WTC11 (cell line): ENCODE measurements around the gene IRX2.

ENCODE experiments used
- ATF3 ChIP-seq: sonication (generic); formaldehyde crosslinking; conservative IDR thresholded peaks from 2 replicates; pipeline ENCODE4 v1.8.1; 2022; ENCODE audit warnings: mild to moderate bottlenecking, missing genetic modification reagents
- CBFB ChIP-seq: sonication (generic); formaldehyde crosslinking; IDR thresholded peaks from 2 replicates; pipeline ENCODE4 v1.8.1; 2022; ENCODE audit warnings: mild to moderate bottlenecking, low read depth, missing genetic modification reagents
- CTCF ChIP-seq: fragments of 200-600 bp; IDR thresholded peaks from 2 replicates; pipeline ENCODE4 v1.8.0; 2022; ENCODE audit warnings: antibody characterized with exemption
- HMGXB4 ChIP-seq: sonication (generic); formaldehyde crosslinking; IDR thresholded peaks from 2 replicates; pipeline ENCODE4 v1.8.1; 2023; ENCODE audit warnings: mild to moderate bottlenecking, moderate library complexity, missing genetic modification reagents
- JUN ChIP-seq: sonication (generic); formaldehyde crosslinking; IDR thresholded peaks from 2 replicates; pipeline ENCODE4 v1.8.0; 2023; ENCODE audit warnings: mild to moderate bottlenecking, missing genetic modification reagents
- MLX ChIP-seq: sonication (generic); formaldehyde crosslinking; IDR thresholded peaks from 2 replicates; pipeline ENCODE4 v1.8.1; 2023; ENCODE audit warnings: mild to moderate bottlenecking, missing genetic modification reagents, moderate library complexity
- TCF7 ChIP-seq: sonication (generic); formaldehyde crosslinking; IDR thresholded peaks from 2 replicates; pipeline ENCODE4 v1.8.0; 2022; ENCODE audit warnings: mild to moderate bottlenecking, low read depth, missing genetic modification reagents, moderate library complexity
- TEAD4 ChIP-seq: sonication (generic); formaldehyde crosslinking; IDR thresholded peaks from 2 replicates; pipeline ENCODE4 v1.8.0; 2022; ENCODE audit warnings: mild to moderate bottlenecking, missing genetic modification reagents
- ZBTB43 ChIP-seq: sonication (generic); formaldehyde crosslinking; IDR thresholded peaks from 2 replicates; pipeline ENCODE4 v1.8.1; 2023; ENCODE audit warnings: mild to moderate bottlenecking, missing genetic modification reagents
- ZNF121 ChIP-seq: sonication (generic); formaldehyde crosslinking; IDR thresholded peaks from 2 replicates; pipeline ENCODE4 v1.8.0; 2023; ENCODE audit warnings: missing genetic modification reagents
- ZNF263 ChIP-seq: sonication (generic); formaldehyde crosslinking; IDR thresholded peaks from 2 replicates; pipeline ENCODE4 v1.8.1; 2022; ENCODE audit warnings: low read depth, mild to moderate bottlenecking, moderate library complexity, missing genetic modification reagents
- ZNF317 ChIP-seq: sonication (generic); formaldehyde crosslinking; IDR thresholded peaks from 2 replicates; pipeline ENCODE4 v1.8.1; 2023; ENCODE audit warnings: low read depth, mild to moderate bottlenecking, moderate library complexity, missing genetic modification reagents, borderline replicate concordance

- TF ChIP-seq TEAD4 (CRISPR knock-in tag) (no peak), ZNF317 (CRISPR knock-in tag) (no peak), HMGXB4 (CRISPR knock-in tag) (no peak), CTCF (no peak), ZNF121 (CRISPR knock-in tag) (no peak), MLX (no peak), CBFB (no peak), ZNF263 (CRISPR knock-in tag) (no peak), ATF3 (CRISPR knock-in tag) (no peak), TCF7 (CRISPR knock-in tag) (no peak), JUN (peak; percentile 24; the same call in 1 of the 2 replicates), ZBTB43 (CRISPR knock-in tag) (no peak)
These were observed 566 bp downstream of the IRX2 start for GRCh38 chr5:2750758-2751464.
